HG03439 (cell line): ENCODE results near the gene OBSCN.

Experiments
- ATAC-seq: cut with Tn5 transposase; IDR thresholded peaks from one replicate; pipeline ENCODE4 v1.9.1; 2021; ENCODE audit warnings: mild to moderate bottlenecking, moderate library complexity; ENCODE audit not compliant: unreplicated experiment

OBSCN gene

DNA sequence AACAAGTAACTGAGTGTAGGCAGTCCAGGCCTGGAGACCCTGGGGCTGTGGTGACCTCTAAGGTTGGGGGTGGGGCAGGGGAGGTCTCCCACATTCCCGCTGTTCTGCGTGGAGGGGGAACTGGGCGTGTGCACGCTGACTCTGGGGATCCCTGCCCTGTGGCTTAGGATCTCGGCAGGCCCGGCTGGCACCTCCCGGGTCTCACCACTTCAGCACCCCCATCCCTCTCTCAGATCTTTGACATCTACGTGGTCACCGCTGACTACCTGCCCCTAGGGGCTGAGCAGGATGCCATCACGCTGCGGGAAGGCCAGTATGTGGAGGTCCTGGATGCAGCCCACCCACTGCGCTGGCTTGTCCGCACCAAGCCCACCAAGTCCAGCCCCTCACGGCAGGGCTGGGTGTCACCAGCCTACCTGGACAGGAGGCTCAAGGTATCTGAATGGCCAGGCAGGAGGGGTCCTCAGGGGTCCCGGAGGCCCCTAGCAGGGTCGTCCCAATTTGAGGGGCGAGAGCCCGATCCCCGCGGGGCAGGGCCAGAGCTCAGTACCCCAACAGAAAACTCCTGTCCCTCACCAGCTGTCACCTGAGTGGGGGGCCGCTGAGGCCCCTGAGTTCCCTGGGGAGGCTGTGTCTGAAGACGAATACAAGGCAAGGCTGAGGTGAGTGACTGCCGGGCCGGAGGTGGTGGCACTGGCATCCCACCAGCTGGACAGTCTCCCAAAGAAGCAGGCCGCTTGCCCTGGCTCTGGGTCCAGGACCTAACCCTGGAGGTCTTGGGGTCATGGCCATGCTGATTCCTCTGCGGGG lies 130.1 kb downstream of the OBSCN start:
- ATAC-seq, result no peak

DNA sequence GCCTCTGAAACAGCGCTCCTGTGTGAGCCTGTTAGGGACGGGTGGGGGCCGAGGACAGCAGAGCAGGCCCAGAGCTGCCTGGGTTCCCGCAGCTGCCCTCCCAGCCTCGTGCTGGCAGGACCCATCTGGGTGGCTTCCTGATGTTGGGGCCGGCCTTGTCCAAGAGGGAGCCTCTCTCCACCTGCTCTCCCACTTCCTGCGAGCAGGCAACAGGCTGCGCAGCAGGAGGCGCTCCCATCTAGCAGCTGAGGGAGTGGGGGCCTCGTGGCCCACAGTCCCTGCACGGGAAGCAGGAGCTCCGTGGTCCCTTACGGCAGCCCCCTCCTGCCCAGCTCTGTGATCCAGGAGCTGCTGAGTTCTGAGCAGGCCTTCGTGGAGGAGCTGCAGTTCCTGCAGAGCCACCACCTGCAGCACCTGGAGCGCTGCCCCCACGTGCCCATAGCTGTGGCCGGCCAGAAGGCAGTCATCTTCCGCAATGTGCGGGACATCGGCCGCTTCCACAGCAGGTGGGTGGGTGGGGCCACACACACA lies 130.7 kb downstream of the OBSCN start:
- no peak for ATAC-seq

GRCh38 chr1:228339059-228339704 lies 131.3 kb downstream of the OBSCN start:
- ATAC-seq, result no peak

- ATAC-seq, result no peak
Measured at GRCh38 chr1:228339766-228340685, 132.2 kb downstream of the OBSCN start.

- no peak for ATAC-seq
Measured at GRCh38 chr1:228340686-228341449, 133.0 kb downstream of the OBSCN start.

DNA sequence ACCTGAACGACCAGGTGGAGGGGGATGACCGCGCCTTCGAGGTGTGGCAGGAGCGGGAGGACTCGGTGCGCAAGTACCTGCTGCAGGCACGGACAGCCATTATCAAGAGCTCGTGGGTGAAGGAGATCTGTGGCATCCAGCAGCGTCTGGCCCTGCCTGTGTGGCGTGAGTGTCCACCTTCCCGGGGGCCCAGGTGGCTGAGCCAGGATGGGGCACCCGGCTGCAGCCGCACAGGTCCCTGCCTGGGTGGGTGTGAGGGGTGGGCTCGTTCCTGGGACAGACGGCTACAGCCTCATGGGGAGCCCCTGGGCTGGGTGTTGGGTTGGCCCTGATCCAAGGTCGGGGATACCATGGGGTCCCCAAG lies 133.6 kb downstream of the OBSCN start:
- ATAC-seq, result no peak

DNA sequence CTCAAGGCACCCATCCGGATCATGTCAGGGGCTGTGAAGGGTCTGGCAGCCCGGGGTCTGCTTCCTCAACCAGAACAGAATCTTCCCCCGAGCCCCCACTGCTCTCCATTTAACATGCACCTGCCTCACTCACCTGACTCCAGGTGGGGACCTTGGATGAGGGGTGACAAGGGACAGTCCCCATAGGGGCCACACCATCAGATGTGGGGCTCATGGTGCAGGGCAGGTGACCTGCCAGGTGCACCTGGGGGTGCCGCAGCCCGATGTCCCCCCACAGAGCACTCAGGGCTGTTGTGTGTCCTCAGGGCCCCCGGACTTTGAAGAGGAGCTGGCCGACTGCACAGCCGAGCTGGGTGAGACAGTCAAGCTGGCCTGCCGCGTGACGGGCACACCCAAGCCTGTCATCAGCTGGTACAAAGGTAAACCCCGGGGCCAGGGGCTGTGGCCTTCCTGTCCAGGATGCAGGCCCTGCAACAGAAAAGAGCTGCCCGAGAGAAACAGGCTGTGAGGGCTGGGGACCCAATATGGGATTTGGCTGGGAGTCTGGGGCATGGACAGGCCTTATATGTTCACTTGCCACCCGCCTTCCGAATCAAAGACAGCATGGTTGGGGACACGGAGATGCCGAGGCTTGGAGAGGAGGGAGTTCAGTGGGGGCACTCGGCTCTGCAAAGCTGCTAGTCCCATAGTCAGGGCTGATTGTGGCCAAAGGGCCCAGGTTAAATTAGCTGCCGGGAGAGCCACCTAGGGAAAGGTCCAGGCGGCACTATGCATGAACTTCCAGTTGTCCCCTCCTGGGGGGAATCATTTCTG lies 134.2 kb downstream of the OBSCN start:
- ATAC-seq, result no peak

GRCh38 chr1:228342627-228343190 lies 134.9 kb downstream of the OBSCN start:
- no peak for ATAC-seq

GRCh38 chr1:228343191-228343661 lies 135.4 kb downstream of the OBSCN start:
- no peak for ATAC-seq

DNA sequence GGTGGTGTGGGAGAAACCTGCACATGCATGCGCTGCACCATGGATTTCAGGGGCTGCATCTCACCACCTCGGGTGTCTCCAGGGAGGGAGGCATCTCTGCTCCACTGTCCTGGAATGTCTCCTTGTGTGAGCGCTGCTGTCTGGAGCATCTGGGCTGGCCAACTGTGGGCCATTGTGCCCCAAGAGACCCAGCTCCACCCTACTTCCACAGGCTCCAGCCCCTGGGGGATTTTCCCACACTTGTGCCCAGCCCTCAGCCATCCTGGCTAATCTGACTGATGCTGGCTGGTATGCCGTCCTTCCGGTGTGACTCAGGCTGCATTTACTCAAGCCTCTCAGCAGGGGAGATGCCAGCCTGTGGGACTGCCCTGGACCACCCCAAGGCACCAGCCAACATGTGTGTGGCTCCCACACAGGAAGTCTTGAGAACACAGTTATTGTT lies 136.8 kb downstream of the OBSCN start:
- ATAC-seq, result no peak

- ATAC-seq, result no peak
Measured at GRCh38 chr1:228345201-228345930, 137.5 kb downstream of the OBSCN start.

DNA sequence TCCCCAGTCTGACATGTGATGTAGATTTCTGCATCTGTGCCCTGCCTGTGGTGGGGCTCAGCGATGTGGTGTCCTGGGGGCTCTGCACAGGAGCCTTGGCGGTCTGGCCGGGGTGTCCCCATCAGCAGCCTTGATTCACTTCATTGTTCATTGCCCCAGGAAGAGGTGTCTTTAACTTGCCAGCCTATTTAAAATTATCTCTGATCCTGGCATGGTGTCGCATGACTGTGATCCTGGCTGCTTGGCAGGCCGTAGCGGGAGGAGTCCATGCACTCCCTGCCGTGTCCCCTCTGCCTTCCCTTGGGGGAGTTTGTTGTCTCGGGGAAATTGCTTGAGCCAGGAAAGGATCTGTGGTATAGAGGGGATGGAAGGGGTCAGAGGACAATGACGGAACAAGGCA lies 138.9 kb downstream of the OBSCN start:
- no peak for ATAC-seq

- no peak for ATAC-seq
Measured at GRCh38 chr1:228347181-228347580, 139.3 kb downstream of the OBSCN start.

DNA sequence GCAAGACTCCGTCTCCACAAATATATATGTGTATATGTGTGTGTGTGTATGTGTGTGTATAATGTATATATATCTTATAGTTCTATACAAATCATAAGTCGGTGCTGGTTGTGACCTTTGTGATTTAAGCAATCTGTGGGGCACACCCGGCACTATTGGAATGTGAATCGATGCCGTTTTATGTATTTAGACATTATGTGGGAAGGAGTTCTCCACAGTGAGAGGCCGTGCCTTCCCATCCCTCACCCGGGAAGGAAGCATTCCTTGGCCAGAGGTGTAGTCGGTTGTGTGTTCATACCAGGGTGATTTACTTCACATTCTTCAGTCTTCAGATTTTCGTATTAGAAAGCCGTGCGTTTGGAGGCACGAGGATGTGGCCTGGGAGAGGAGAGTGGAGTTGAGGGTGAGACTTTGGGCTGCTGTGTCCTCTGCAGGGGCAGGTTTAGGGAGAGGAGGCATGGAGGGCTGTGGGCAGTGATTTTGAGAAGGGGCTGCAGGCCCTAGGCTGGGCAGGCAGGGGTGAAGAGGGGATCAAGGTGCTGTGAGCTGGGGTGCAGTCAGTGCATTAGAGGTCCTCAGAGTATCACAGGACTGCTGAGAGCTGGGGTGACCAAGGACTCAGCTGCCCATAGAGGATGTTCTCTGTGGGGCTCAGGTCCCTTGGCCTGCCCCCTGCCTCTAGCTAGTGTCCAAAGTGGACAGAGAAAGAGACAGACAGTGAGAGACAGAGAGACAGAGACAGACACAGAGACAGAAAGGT lies 141.0 kb downstream of the OBSCN start:
- no peak for ATAC-seq

DNA sequence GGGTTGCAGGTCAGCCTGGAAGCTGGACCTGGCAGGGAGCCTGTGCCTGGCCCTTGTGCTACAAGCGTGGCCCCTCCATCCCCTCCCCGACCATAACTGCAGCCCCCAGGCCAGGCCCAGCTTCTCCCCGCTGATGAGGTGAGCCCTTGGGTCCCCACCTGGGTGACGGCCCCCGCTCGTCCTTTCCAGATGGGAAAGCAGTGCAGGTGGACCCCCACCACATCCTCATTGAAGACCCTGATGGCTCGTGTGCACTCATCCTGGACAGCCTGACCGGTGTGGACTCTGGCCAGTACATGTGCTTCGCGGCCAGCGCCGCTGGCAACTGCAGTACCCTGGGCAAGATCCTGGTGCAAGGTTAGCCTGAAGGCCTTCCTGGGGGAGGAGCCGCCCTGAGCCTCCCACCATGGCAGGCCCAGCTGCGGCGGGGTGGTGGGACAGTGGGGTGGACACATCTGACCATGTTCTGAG lies 141.9 kb downstream of the OBSCN start:
- ATAC-seq, result no peak

DNA sequence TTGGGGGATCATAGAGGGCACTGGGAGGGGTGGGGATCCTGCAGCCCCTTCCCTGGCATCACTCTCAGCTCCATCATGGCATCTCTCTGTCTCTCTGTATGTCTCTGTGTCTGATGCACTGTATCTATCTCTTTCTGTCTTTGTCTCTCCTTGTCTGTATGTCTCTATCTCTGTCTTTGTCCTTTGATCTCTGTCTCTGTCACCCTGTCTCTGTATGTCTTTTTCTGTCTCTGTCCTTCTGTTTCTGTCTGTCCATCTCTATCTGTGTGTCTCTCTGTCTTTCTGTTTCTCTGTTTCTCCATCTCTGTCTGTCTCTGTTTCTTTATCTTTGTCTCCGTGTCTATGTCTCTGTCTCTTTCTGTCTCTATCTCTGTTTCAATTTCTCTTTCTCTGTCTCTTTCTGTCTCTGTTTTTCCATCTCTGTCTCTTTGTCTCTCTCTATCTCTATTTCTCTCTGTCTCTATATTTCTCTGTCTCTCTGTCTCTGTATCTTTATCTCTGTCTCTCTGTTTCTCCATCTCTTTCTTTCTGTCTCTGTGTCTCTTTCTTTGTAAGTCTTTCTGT lies 142.4 kb downstream of the OBSCN start:
- no peak for ATAC-seq
